Neural cell (in vitro differentiated cells): ENCODE measurements around the gene CACNA1D. TPM values are rescaled to one million over a fixed set of nuclear protein-coding genes. Genes with fewer than 3 reads are reported as not detected.

Source experiments
- H2AFZ ChIP-seq: fragments of 200-600, 300-800 bp; sonication (generic), shearing (Covaris generic); 2 replicates; pipeline ENCODE4 v1.6.0; 2014; ENCODE audit warnings: low read depth, mild to moderate bottlenecking, antibody characterized with exemption, low read length, moderate library complexity
- H3F3A ChIP-seq: fragments of 200-600 bp; shearing (Covaris generic); 2 replicates; pipeline ENCODE4 v1.6.1; 2016; ENCODE audit warnings: mild to moderate bottlenecking, moderate library complexity, mixed read lengths, antibody characterized with exemption, low read length; ENCODE audit not compliant: insufficient read depth, poor library complexity, severe bottlenecking
- H3K27ac ChIP-seq: fragments of 200-600, 300-800 bp; sonication (generic), shearing (Covaris generic); 2 replicates; pipeline ENCODE4 v1.5.1; 2014; ENCODE audit warnings: mild to moderate bottlenecking, low read length, moderate library complexity
- H3K27me3 ChIP-seq: fragments of 300-800, 200-600 bp; sonication (generic), shearing (Covaris generic); 2 replicates; pipeline ENCODE4 v1.6.0; 2014; ENCODE audit warnings: mild to moderate bottlenecking, low read depth, low read length, moderate library complexity; ENCODE audit not compliant: insufficient read depth
- H3K36me3 ChIP-seq: fragments of 300-800, 200-600 bp; sonication (generic), shearing (Covaris generic); 2 replicates; pipeline ENCODE4 v1.5.1; 2014; ENCODE audit warnings: mild to moderate bottlenecking, antibody characterized with exemption, low read length, moderate library complexity; ENCODE audit not compliant: insufficient read depth
- H3K4me2 ChIP-seq: fragments of 300-800, 200-600 bp; sonication (generic), shearing (Covaris generic); 2 replicates; pipeline ENCODE4 v1.6.0; 2014; ENCODE audit warnings: mild to moderate bottlenecking, low read length
- H3K4me3 ChIP-seq: fragments of 300-800, 200-600 bp; sonication (generic), shearing (Covaris generic); 2 replicates; pipeline ENCODE4 v1.5.1; 2014; ENCODE audit warnings: mild to moderate bottlenecking, low read length, moderate library complexity
- H3K79me2 ChIP-seq: fragments of 200-600 bp; shearing (Covaris generic); replicated peaks from 2 replicates; pipeline ENCODE4 v1.6.0; 2014; ENCODE audit warnings: mild to moderate bottlenecking, low read length, moderate library complexity; ENCODE audit not compliant: insufficient read depth
- H3K9ac ChIP-seq: fragments of 300-800, 200-600 bp; sonication (generic), shearing (Covaris generic); 2 replicates; pipeline ENCODE4 v1.6.1; 2016; ENCODE audit warnings: mild to moderate bottlenecking, low read length, mixed read lengths
- H3K9me2 ChIP-seq: fragments of 200-600 bp; shearing (Covaris generic); 2 replicates; pipeline ENCODE4 v1.6.1; 2016; ENCODE audit warnings: mild to moderate bottlenecking, low read length, mixed read lengths; ENCODE audit not compliant: insufficient read depth
- H3K9me3 ChIP-seq: fragments of 200-600, 300-800 bp; sonication (generic), shearing (Covaris generic); 2 replicates; pipeline ENCODE4 v1.6.1; 2016; ENCODE audit warnings: mild to moderate bottlenecking, mixed run types, low read length, moderate library complexity, mixed read lengths
- H4K20me1 ChIP-seq: fragments of 200-600 bp; shearing (Covaris generic); 2 replicates; pipeline ENCODE4 v1.6.1; 2016; ENCODE audit warnings: mild to moderate bottlenecking, mixed run types; ENCODE audit not compliant: insufficient read depth
- EP300 ChIP-seq: fragments of 450-650 bp; conservative IDR thresholded peaks from 2 replicates; pipeline ENCODE4 v1.6.1; 2014; ENCODE audit warnings: antibody characterized with exemption, mild to moderate bottlenecking, moderate library complexity; ENCODE audit not compliant: poor library complexity, severe bottlenecking
- EZH2 ChIP-seq: fragments of 200-600, 300-800 bp; shearing (Covaris generic), sonication (generic); IDR thresholded peaks from 2 replicates; pipeline ENCODE4 v1.6.1; 2014; ENCODE audit warnings: antibody characterized with exemption, low read length, borderline replicate concordance, mild to moderate bottlenecking; ENCODE audit not compliant: insufficient read depth, poor library complexity, severe bottlenecking
- MXI1 ChIP-seq: fragments of 450-650 bp; conservative IDR thresholded peaks from 2 replicates; pipeline ENCODE4 v1.6.1; 2014; ENCODE audit warnings: antibody characterized with exemption, mild to moderate bottlenecking; ENCODE audit not compliant: poor library complexity, severe bottlenecking
- POLR2AphosphoS5 ChIP-seq: IDR thresholded peaks from 2 replicates; pipeline ENCODE4 v1.6.1; 2012
- RAD21 ChIP-seq: fragments of 450-650 bp; conservative IDR thresholded peaks from 2 replicates; pipeline ENCODE4 v1.6.1; 2014; ENCODE audit warnings: antibody characterized with exemption, mild to moderate bottlenecking, moderate library complexity
- SMC3 ChIP-seq: fragments of 450-650 bp; conservative IDR thresholded peaks from 2 replicates; pipeline ENCODE4 v1.6.1; 2014; ENCODE audit warnings: antibody characterized with exemption, mild to moderate bottlenecking, moderate library complexity; ENCODE audit not compliant: poor library complexity
- TAF1 ChIP-seq: IDR thresholded peaks from 2 replicates; pipeline ENCODE4 v1.6.1; 2012; ENCODE audit warnings: low read depth
- polyA plus RNA-seq: library from polyadenylated mRNA; depleted of rRNA; stranded (reverse); fragments of >200 nt; gene quantifications from 2 replicates; pipeline ENCODE4 v1.2.3, GENCODE V29; 2014
- TF ChIP-seq, protein P1 (sequence below): fragments of 450-650 bp; IDR thresholded peaks from 2 replicates; pipeline ENCODE4 v1.5.1; 2014; ENCODE audit warnings: antibody characterized with exemption, mild to moderate bottlenecking, moderate library complexity; ENCODE audit not compliant: poor library complexity, severe bottlenecking
- TF ChIP-seq, protein P2 (sequence below): IDR thresholded peaks from 2 replicates; pipeline ENCODE4 v1.6.1; 2012; ENCODE audit warnings: borderline replicate concordance

The CACNA1D gene
- polyA plus RNA-seq, 1 donor from 2014 or later, result 22.5 TPM

DNA sequence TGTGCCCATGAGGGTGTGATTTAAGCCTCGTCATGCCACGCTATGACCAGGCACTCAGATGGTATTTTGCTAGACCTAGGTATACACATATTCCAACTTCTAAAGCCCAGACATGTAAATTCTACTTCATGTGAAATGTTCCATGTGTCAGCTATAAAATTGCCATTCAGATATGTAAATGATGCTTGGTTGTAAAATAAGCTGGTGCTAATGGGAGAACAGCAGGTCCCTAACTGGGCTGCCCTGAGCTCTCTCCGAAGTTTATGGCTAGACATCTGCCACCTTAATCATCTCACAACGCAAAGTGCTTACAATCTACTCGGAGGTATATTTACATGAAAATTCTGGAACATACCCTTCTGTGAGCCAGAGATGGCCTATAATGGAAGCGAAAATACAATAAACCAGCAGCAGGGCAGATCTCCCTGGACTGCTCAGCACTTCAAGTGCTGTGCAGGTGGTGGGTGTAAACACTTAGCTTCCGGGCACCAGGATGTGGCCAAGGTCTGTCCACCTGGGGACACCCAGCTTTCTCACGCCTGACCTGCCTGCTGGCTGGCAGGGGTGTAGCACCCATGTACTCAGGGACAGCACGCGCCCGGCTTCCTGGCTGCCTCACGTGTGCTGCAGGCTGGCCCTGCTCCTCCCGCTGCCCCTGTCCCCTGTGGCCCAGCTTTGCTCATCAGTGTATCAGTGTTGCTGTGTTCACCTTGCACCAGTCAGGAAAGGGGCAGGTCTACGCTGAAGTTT lies 269.8 kb downstream of the CACNA1D start:
- Histone ChIP-seq H3K9me3 (no peaks in the 10 kb centered on the region), H3K9me2 (no peaks in the 10 kb centered on the region), H2AFZ (no peak overlapping the region), H3F3A (no peaks in the 10 kb centered on the region), H3K4me2 (no peak overlapping the region), H3K79me2 (no peaks in the 10 kb centered on the region), H3K9ac (no peak overlapping the region), H3K4me3 (no peak overlapping the region), H3K27ac (no peak overlapping the region), H3K36me3 (no peaks in the 10 kb centered on the region), H3K27me3 (no peaks in the 10 kb centered on the region), H4K20me1 (no peaks in the 10 kb centered on the region)
- TF ChIP-seq TAF1 (no peak), RAD21 (no peak), POLR2AphosphoS5 (no peak), SMC3 (no peak), MXI1 (no peak), EZH2 (no peak), EP300 (no peak)
- TF ChIP-seq, protein P1, sequence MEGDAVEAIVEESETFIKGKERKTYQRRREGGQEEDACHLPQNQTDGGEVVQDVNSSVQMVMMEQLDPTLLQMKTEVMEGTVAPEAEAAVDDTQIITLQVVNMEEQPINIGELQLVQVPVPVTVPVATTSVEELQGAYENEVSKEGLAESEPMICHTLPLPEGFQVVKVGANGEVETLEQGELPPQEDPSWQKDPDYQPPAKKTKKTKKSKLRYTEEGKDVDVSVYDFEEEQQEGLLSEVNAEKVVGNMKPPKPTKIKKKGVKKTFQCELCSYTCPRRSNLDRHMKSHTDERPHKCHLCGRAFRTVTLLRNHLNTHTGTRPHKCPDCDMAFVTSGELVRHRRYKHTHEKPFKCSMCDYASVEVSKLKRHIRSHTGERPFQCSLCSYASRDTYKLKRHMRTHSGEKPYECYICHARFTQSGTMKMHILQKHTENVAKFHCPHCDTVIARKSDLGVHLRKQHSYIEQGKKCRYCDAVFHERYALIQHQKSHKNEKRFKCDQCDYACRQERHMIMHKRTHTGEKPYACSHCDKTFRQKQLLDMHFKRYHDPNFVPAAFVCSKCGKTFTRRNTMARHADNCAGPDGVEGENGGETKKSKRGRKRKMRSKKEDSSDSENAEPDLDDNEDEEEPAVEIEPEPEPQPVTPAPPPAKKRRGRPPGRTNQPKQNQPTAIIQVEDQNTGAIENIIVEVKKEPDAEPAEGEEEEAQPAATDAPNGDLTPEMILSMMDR, result no peak
- TF ChIP-seq, protein P2, sequence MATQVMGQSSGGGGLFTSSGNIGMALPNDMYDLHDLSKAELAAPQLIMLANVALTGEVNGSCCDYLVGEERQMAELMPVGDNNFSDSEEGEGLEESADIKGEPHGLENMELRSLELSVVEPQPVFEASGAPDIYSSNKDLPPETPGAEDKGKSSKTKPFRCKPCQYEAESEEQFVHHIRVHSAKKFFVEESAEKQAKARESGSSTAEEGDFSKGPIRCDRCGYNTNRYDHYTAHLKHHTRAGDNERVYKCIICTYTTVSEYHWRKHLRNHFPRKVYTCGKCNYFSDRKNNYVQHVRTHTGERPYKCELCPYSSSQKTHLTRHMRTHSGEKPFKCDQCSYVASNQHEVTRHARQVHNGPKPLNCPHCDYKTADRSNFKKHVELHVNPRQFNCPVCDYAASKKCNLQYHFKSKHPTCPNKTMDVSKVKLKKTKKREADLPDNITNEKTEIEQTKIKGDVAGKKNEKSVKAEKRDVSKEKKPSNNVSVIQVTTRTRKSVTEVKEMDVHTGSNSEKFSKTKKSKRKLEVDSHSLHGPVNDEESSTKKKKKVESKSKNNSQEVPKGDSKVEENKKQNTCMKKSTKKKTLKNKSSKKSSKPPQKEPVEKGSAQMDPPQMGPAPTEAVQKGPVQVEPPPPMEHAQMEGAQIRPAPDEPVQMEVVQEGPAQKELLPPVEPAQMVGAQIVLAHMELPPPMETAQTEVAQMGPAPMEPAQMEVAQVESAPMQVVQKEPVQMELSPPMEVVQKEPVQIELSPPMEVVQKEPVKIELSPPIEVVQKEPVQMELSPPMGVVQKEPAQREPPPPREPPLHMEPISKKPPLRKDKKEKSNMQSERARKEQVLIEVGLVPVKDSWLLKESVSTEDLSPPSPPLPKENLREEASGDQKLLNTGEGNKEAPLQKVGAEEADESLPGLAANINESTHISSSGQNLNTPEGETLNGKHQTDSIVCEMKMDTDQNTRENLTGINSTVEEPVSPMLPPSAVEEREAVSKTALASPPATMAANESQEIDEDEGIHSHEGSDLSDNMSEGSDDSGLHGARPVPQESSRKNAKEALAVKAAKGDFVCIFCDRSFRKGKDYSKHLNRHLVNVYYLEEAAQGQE, result no peak

DNA sequence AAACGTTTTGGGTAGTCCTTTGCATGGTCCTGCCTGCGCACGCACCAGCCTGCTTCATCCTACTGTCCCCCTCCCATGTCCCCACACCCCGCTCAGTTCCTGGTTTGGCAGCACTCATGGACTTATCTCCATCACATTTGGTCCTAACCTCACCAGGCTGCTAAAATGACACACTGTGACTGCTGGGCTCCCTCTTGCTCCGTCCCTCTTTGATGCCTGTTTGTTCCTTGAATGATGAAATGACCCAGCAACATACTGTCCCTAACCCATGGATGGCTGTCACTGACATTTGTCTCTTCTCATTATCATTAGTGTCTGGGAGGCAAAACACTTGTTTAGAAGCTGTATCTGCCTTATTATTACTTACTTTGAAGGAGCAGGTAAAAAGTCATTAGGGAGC lies 271.3 kb downstream of the CACNA1D start:
- no peaks in the 10 kb centered on the region for H3K9me2 ChIP-seq
- H3K27ac ChIP-seq, result no peak overlapping the region
- no peaks in the 10 kb centered on the region for H3K79me2 ChIP-seq
- TF ChIP-seq TAF1 (no peak), SMC3 (no peak), EZH2 (no peak), RAD21 (no peak), POLR2AphosphoS5 (no peak), MXI1 (no peak), EP300 (no peak)
- TF ChIP-seq, protein P2, result no peak
- TF ChIP-seq, protein P1, result no peak
- no peak overlapping the region for H3K4me3 ChIP-seq
- no peaks in the 10 kb centered on the region for H4K20me1 ChIP-seq
- no peaks in the 10 kb centered on the region for H3F3A ChIP-seq
- no peak overlapping the region for H3K9ac ChIP-seq
- H2AFZ ChIP-seq, result no peak overlapping the region
- H3K36me3 ChIP-seq, result no peaks in the 10 kb centered on the region
- H3K27me3 ChIP-seq, result no peaks in the 10 kb centered on the region
- no peak overlapping the region for H3K4me2 ChIP-seq
- H3K9me3 ChIP-seq, result no peaks in the 10 kb centered on the region
